PC-9 (cell line): ENCODE results near the gene KIF17.

Source experiments
- EZH2 ChIP-seq: fragments of 200-600 bp; sonication (generic); IDR thresholded peaks from 2 replicates; pipeline ENCODE4 v1.8.0; 2017; ENCODE audit warnings: antibody characterized with exemption, low read depth
- TF ChIP-seq, protein P1 (sequence below): fragments of 200-600 bp; sonication (generic); conservative IDR thresholded peaks from 2 replicates; pipeline ENCODE4 v1.6.1; 2017; ENCODE audit warnings: mixed run types, antibody characterized with exemption, mild to moderate bottlenecking, moderate library complexity

GRCh38 chr1:20708057-20708456 is 9.8 kb downstream of the KIF17 start:
- TF ChIP-seq, protein P1, sequence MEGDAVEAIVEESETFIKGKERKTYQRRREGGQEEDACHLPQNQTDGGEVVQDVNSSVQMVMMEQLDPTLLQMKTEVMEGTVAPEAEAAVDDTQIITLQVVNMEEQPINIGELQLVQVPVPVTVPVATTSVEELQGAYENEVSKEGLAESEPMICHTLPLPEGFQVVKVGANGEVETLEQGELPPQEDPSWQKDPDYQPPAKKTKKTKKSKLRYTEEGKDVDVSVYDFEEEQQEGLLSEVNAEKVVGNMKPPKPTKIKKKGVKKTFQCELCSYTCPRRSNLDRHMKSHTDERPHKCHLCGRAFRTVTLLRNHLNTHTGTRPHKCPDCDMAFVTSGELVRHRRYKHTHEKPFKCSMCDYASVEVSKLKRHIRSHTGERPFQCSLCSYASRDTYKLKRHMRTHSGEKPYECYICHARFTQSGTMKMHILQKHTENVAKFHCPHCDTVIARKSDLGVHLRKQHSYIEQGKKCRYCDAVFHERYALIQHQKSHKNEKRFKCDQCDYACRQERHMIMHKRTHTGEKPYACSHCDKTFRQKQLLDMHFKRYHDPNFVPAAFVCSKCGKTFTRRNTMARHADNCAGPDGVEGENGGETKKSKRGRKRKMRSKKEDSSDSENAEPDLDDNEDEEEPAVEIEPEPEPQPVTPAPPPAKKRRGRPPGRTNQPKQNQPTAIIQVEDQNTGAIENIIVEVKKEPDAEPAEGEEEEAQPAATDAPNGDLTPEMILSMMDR = no peak
- no peak for TF ChIP-seq EZH2
